ENCODE measurements around the gene ARHGEF40.

Gene ARHGEF40

DNA sequence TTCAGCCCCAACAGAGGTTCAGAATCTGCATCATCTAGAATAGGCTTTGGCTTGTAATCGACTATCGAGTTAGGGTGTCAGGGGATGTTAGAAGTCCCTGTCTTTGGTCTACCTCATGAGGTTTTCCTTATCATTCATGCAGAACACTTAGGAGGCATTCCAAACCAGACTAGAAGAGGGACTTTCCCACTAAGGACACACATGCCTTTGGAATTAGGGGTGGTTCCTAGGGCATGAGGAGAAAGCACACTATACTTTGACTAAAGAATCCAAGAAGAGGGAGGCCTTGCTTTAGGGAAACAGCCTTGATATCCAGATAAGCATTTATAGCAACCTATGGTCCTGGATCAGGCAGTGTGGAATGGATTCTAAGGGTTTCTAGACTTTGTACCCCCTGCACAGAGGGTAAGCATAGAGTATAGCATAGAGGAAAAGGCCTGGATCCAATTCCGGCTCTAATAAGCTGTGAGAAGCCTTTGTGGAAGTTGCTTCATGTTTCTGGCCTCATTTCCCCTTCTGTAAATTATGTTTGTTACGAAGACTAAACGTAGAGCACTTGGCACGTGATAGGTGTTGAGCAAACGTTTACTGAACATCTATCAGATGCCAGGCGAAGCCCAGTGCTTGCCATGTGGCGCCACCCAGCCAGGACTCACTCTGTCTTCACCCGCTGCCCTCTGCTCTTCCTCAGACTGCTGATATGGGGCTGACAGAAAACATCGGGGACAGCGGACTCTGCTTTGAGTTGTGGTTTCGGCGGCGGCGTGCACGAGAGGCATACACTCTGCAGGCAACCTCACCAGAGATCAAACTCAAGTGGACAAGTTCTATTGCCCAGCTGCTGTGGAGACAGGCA lies 15.1 kb downstream of the ARHGEF40 start:
- no peak for DNase-seq

DNA sequence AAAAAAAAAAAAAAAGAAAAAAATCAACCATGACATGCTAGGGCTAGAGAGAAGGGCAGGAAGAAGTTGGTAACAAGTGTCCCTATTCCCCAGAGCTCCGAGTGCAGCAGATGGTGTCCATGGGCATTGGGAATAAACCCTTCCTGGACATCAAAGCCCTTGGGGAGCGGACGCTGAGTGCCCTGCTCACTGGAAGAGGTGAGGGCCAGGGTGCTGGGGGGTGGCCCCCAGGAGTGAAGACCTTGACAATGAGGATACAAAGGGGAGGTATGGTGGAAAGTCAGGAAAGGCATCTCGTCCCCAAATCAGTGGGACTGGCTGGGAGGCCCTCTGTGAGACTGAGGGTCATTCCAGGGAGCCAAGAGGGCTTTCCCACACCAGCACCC lies 16.8 kb downstream of the ARHGEF40 start:
- DNase-seq: no peak

DNA sequence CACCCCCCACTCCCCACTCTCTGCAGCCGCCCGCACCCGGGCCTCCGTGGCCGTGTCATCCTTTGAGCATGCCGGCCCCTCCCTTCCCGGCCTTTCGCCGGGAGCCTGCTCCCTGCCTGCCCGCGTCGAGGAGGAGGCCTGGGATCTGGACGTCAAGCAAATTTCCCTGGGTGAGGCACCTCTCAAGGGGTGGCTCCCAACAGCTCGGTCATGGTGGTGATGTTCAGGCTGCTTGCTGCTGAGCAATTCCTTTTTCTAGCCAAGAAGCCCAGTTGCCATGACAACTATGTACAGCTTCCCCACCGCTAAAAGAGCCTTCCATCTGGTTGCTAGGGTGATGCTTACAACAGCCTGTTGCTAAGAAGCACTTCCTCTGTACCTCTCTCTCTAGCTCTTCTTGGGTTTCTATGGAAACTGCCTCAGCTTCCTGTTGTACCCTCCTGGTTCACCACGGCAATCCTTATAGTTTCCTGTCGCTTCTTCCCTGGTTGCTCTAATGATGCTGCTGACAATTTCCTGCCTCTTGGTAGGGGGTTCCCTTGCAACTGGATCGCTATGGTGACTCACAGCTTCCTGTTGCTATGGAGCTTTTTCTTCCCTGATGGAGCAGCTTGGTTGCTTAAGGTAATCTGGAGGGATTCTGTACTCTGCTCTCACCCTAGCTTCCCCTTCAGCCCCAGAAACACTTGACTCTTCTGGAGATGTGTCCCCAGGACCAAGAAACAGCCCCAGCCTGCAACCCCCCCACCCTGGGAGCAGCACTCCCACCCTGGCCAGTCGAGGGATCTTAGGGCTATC lies 17.4 kb downstream of the ARHGEF40 start:
- no peak for DNase-seq

DNA sequence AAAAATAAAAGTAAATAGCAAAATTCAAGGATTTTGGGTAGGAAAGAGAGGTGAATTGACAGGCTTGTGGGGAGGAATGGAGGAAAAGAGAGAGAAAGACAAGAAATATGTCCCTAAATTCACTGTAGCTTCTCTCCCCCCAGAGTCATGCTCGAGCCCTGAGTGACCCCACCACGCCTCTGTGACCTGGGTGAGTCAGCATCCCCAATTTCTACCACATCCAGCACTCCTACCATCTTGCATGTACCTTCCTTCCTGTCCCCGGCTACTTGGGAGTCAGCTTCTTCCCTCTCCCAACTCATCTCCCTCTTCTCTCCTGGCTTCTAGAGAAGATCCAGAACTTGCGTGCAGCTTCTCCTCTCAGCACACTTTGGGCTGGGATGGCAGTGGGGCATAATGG lies 18.6 kb downstream of the ARHGEF40 start:
- no peak for DNase-seq

DNA sequence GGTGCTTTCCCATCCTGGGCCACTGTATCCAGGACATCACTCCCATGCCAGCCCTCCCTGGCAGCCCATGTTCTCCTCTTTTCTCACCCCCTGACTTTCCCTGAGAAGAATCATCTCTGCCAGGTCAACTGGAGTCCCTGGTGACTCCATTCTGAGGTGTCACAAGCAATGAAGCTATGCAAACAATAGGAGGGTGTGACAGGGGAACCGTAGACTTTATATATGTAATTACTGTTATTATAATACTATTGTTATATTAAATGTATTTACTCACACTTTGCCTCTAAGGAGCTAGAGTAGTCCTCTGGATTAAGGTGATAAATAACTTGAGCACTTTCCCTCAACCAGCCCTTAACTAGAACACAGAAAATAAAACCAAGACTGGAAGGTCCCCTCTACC lies 19.2 kb downstream of the ARHGEF40 start:
- no peak for DNase-seq

DNA sequence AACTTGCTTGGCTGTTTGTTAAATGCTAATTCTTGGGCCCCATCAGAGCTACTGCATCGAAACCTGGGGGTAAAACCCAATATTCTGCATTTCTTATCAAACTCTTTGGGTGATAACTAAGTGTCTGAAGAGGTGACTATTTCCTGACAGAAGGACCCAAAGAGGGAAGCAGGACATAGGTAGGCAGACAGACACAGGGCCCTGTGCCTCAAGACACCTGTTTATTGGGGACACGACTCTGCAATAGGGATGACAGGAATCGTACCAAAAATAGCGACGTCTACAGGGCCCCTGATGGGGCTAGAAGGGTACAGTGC lies 19.7 kb downstream of the ARHGEF40 start:
- DNase-seq: no peak

DNA sequence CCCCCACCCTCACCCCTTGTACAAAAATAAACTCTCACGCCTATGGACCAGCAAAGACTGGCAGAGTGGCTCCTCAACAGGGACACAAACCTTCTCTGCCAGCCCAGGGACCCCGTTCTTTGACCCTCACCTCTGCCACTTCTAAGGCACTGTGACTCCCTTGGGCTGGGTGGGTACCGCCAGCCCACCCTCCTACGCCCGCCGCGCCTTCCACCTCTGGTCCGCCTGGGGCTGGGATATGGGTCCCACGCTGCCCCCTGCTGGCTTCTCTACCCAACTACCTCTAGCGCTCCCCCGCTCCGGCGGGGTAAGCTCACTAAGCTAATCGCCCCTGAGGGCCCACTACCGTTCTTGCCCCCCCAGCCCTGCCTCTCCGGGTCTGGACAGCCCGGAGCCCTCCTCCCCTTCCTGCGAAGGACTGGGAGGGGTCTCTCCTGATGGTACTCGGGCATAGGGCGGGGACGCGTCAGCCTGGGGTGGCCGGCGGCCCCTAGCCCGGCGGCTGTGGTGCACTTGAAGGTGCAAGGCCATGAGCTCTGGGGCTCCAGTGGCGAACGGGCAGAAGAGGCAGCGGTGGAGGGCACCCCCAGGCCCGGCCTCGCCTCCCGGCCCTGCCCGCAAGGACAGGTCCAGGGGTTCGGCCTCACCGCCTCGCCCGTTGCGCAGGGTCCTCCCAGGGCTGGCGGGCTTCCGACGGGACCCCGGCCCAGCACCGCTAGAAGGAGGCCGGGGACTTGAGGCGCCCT lies 20.3 kb downstream of the ARHGEF40 start:
- peak; percentile 83 for DNase-seq

DNA sequence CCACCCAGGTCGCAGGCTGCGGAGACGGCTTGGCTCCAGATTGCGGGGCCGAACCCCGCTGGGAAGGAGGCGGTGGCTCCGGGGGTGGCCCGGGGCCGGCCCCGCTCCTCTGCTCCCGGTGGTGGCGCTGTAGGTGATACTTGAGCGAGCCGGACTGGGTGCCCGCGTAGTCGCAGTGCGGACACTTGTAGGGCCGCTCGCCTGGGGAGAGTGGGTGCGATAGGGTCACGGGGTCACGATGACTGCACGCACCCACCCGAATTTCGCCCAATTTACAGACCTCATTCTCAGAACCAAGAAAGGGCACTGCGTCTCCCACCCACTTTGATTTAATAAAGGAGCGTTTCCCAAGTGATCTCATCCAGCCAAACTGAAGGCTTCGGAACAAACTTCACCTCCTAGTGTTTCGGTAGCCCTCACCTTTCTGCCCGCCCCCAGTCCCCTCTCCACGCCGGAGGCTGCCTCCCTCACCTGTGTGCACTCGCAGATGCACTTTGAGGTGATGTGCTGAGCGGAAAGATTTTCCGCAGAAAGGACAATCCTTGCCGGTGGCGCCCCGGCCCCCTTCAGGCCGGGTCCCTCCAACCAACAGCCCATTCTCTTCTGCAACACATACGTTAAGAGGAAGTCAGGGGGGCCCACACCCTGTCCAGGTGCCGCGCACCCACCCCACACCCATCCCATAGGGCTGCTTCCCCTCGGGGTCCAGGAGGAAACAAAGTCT lies 21.0 kb downstream of the ARHGEF40 start:
- no peak for DNase-seq

DNA sequence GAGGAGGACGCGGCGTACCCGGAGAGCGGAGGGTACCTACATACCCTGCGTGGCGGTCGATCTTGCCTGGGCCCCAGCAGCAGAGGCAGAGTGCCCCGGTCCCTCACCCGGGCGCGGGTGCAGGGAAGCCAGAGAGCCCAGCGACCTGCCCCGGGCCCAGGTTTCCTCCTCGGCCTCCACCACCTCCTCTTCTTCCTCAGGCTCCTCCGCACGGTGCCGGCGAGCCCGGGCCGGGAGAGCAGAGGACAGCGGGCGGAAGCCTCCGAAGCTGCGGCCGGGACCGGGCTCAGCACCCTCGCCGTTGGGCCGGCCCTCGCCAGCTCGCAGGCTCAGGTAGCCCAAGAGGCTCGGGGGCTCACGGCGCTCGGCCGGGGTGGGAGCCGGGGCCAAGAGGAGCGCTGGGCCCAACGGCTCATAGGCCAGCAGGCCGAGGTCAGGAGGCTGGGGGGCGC lies 21.7 kb downstream of the ARHGEF40 start:
- DNase-seq: no peak

DNA sequence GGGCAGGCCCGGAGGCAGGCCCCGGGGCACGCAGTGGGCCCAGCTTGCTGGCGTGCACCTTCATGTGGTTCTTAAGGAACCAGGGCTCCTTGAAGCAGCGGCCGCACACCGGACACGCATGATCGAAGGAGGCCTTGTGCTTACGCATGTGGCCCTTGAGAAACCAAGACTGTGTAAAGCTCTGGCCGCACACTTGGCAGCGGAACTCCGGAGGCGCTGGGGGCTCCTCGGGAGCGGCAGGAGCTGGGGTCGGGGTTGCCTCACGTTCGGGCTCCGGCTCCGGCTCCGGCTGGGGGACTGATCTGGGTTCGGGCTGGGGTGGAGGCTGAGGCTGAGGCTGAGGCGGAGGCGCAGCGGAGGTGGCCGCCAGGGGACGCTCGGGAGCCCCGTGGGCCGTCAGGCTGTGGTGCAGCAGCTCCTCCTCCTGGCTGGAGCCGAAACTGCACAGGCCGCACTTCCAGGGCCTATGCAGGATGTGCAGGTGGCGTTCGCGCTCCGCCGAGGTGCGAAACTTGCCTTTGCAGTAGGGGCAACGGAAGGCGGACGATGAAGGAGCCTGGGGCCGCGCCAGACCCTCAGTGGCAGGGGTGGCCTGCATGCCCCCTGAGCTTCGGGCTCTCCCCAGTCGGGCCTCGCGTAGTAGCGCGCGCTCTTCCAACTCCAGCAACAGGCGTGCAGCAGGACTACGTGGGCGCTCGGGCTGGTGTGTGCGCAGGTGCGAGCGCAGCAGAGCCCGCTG lies 22.3 kb downstream of the ARHGEF40 start:
- peak; percentile 99 for DNase-seq

DNA sequence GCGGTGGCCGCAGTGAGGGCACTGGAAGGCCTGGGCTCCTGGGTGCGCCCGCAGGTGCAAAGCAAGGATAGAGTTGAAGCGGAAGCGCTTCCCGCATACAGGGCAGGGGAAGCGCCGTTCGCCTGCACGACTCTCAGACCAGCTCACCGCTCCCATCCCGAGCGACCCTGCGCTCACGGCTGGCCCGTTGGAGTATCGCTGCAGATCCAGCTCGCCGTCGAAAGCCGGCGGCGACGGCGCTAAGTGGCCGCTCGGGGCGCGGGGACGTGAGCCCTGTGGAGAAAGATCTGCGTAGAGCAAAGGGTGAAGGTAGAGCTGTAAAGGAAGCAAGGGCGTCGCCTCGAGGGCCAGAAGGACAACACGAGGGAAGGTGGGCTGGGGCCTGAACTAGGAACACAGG lies 22.9 kb downstream of the ARHGEF40 start:
- no peak for DNase-seq

DNA sequence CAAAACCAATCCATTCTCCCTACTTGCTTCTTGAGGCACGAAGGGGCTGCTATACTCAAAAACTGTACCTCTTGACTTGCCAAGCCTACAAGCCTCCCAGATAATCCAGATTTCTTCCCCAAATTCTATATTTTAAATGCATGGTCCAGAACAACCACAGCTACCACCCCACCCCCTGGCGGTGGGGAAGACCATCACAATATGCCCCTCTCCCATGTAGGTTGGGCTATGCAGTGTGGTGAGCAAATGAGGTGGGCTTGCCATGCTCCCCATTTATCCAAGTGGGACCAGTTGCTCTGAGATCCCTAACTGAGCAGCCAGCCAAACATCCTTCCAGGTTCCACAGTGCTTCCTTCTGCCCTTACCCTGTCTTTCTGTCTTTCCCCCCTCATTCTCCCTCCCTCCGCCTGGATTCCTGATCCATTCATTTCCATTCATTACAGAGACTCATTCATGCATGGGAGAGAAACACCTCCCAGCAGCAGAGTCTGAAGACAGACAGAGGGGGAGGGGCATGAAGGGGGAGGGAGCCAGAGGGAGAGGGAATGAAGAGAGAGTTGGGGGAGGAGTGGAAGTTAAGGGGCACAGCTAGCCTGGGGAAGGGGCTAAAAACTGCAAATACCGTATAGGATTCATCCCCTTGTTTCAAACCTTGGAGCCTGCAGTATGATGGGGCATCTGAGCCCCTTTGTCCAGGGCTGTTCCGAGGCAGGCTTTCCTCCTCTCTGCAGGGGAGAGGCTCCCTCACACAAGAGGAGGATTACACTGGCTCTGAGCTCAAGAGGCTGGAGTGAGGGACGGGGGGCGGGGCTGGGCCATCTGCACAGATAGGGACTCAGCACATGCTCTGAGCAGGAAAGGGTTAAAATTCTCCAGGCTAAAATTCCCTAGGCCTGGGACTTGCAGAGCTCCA lies 23.9 kb downstream of the ARHGEF40 start:
- no peak for DNase-seq

DNA sequence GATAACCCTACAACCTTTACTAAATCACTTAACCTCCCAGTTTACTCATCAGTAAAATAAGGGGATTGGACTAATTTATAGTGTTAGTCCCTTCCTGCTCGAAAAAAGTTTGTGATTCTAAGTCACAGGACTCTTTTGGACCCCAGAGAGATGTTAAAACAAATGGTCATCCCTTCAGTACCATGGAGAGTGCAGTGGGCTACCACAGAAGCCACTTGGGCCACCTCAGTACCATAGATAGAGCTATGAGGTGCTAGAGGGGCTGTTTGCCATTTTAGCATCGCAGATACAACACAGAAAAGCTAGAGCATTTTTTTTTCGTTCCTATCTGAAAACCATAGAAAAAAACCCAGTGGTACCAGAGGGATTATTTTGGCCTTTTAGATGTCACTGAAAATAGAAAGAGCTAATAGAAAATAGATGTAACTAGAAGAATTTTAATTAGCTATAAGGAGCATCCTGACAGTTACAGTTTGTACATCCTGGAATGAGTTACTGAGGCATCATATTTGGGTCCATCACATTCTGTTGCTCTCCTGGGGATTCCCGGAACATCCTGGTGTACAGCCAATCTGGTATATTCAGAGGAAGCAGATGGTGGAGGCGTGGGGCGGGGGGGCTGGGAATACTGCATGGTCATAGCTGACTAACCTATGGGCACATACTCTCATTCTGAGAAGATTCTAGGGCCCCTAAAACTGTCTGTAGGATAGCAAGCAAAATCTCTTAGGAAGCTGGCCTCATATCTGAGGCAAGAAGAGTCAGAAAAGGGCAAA lies 25.5 kb downstream of the ARHGEF40 start:
- no peak for DNase-seq

DNA sequence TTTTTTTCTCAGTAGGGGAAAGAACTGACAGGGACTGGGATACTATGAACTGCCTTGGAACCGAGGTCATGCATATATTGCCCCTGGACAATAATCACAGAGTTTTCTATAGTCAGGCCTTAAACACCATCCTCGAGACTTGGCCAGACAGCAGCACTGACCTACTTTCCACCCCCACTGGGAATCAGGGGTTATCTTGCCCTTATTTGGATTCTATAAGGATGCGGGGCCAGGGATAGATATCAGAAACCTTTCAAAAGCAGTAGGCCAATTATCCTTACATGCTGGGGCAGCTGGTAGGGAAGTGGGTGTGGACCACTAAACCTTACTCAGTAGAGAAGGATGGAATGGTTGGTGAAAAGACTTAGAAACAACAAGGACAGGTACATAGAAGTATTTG lies 26.3 kb downstream of the ARHGEF40 start:
- DNase-seq: no peak

DNA sequence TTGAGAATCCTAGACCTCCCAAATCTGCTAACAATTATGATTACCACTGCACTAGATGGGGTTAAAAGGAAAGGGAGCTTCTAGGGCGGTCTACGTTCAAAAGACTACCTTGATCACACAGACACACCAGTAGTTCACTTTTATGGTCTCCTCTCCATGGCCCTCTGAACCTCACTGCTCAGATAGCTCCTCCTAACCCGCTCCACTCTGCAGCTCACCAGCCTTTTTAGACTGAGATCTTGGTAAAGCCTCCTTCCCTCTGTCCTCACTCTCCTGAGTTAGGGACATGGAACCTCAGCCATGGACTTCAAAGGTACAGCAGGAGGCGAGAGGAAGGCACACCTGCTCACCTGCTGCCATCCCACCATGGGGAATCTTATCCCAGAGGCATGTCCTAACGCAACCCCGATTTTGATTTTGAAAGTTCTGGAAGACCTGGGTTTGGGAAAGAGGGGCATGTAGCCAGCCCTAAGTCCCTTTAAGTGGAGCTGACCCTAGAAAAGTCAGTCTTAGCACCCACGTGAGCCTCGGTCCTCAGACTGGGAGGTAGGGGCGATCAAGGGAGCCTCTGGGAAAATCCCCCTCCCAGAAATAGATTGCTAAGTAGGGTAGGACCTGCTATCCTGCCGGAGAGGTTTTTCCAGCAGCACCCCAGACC lies 27.0 kb downstream of the ARHGEF40 start:
- DNase-seq: no peak

DNA sequence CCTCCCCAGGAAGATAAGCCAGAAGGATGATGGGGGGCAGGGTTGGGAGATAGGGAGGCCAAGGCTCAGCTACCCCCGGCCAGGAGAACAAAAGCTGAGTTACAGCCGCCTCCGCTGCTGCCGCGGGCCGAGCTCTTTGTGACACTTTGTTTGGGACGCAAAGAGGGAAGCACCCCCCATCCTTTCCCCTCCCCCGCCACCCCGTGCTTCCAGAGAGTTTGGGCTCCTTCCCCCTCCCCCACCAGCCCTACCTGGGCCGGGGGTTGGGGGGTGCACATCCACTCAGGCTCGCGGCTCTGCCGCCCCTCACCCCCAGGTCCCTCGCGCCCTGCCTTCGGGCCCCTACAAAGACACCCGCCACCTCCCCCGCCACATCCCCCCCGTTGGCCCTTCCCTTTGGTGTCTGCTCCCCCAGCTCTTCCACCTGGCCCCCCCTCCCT lies 27.6 kb downstream of the ARHGEF40 start:
- no peak for DNase-seq

DNA sequence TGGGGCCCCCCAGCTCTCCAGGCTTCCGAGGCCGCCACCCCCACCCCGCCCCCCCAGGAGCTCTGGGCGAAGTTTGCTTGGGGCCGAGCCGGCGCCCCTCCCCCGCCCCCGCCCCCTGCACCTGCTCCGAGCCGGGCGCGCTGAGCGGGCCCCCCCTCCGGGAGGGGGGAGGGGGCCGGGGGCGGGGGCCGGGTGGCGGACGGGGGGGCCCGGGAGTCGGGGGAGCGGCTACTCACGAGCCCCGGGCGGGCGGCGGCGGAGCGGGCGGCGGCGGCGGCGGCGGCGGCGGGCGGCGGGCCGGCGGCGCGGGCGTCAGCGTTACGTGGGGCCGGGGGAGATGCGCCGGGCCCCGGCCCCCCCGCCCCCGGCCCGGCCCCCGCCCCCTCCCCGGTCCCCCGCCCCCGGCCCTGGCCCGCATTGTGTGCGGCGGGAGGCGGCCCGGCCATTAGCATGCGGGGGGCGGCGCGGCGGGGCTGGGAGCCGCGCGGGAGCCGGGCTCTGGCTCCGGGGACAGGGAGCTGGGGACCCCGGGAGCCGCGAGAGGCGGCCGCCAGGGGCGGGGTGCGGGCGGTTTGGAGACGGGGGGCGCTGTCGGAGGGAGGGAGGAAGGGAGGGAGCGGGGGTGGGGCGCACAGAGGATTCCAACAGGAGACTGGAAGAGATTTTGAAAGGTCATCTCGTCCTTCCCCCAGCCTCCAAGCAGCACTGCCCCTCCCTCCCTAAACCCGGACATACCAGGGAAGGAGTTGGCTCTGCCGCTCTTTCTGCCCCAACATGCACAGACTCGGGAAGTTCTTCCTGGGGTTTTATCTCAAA lies 28.2 kb downstream of the ARHGEF40 start, which contains the start of gene ZNF219:
Gene ZNF219, minus strand, starts transcription at position 580 of the 816 bp plus-strand sequence. CDS start 5,064 bp downstream, outside the sequence.
- DNase-seq: peak; percentile 64

DNA sequence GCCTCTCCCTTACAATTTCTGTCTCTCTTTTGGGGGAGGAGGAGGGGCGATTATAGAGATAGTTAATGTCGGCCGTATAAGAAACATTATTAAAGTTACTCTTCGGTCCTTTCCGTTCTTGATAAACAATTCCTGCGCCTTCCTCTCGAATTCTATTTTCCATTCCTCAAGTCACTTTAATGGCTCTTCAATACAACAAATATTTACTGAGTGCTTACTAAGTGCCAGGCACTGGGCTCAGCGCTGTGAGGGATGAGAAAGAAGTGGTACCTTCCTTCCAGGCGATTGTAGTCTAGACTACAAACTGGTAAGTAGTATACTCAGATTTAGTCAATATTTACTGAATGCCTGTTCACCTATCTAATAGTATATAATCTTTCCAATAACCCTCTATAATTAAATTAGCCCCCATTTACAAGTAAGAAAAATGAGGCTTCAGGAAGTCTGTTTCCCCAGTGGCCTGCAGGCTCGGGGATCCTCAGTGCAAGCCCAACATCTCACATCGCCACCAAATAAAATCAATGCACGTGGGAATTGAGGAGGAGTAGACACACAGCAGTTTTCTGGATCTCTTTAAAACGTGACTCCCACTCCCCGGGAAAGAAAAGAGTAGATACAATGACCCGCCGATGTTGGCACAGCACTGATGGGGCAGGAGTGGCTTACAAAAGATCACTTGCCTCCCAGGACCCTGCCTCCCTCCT lies 28.9 kb downstream of the ARHGEF40 start:
- no peak for DNase-seq

Data from activated CD8-positive, alpha-beta memory T cell treated with anti-CD3 and anti-CD28 coated beads, Interleukin-2, amount 50 U/mL, for 48 hours (primary cell).